Measurements from ENCODE around the gene LYSMD2. TPM values are rescaled to one million over a fixed set of nuclear protein-coding genes. Genes with fewer than 3 reads are reported as not detected.

Gene LYSMD2
- total and polyA plus RNA-seq, 2 of the 8 experiments (the other 6 are each of a cell fraction or from before 2014, with no cell fraction given): 2.2 to 2.7 TPM

GRCh38 chr15:51697163-51697562 is 40.3 kb downstream of the LYSMD2 start:
- ChIA-PET CTCF (ENCODE audit: partially characterized antibody) (interaction anchor here (0.9 to 1.0 kb wide), 2 partner anchors 9 to 26 kb away, joined by 3 read pairs; no protein-coding TSS in a partner anchor), POLR2A (ENCODE audit: partially characterized antibody) (interaction anchor here (1.3 kb wide), 1 partner anchor 8 kb away, joined by 4 read pairs; no protein-coding TSS in a partner anchor)
- no peaks in the 10 kb centered on the region for H3K79me1 ChIP-seq (ENCODE audit: low read depth, low read length)
- H4K91ac ChIP-seq (replicated peaks; ENCODE audit: insufficient read length, low read length): no peak overlapping the region
- DNase-seq (ENCODE audit: low read depth in 1 of 2, low spot score in 2 of 2) (no peak), FAIRE-seq (no peak)
- H2AFZ ChIP-seq (ENCODE audit: low read length): no peak overlapping the region
- no peak overlapping the region for H2BK15ac ChIP-seq (ENCODE audit: low read length)
- H3K4ac ChIP-seq (replicated peaks; ENCODE audit: insufficient read length, low read depth, low read length): no peak overlapping the region
- WGBS, 2 experiments (ENCODE audit: extremely low coverage in 1 of 2, insufficient coverage in 1 of 2, insufficient read length in 1 of 2, insufficient replicate concordance in 2 of 2, low coverage in 1 of 2, low lambda C conversion rate in 2 of 2, missing lambda C conversion rate in 1 of 2): 93% methylated on average over 2 of the region's 2 CpGs; no CpG with 5 or more reads in 1 of the 2 experiments
- H3K23me2 ChIP-seq (ENCODE audit: low read depth, low read length): no peaks in the 10 kb centered on the region
- H2AK5ac ChIP-seq (ENCODE audit: low read depth, low read length): no peak overlapping the region
- no peak overlapping the region for H4K8ac ChIP-seq (ENCODE audit: extremely low read depth, insufficient read depth, low read length)
- H3K27me3 ChIP-seq (replicated peaks in 1 of 4; ENCODE audit: control insufficient read depth in 3 of 4, extremely low read depth in 1 of 4, insufficient read depth in 3 of 4, low read length in 3 of 4): no peaks in the 10 kb centered on the region
- H3K36me3 ChIP-seq (ENCODE audit: control insufficient read depth in 2 of 4, insufficient read depth in 4 of 4, low read length in 3 of 4): peaks cover 0 to 14% (median 7%) of the 10 kb centered on the region in 4 experiments; a peak in 5 of 8 replicates
- H4K20me1 ChIP-seq (replicated peaks in 1 of 2; ENCODE audit: control insufficient read depth in 1 of 2, insufficient read depth in 2 of 2, low read length in 2 of 2): no peaks in the 10 kb centered on the region
- no peak overlapping the region for H3K18ac ChIP-seq (ENCODE audit: extremely low read depth, low read length)
- no peak overlapping the region for H3K9ac ChIP-seq (replicated peaks in 1 of 4; ENCODE audit: extremely low read depth in 1 of 4, low read depth in 3 of 4, low read length in 3 of 4)
- H3K79me2 ChIP-seq (ENCODE audit: control insufficient read depth in 1 of 2, insufficient read depth in 2 of 2, low read length in 2 of 2): no peaks in the 10 kb centered on the region
- no peak overlapping the region for H2BK5ac ChIP-seq (ENCODE audit: low read depth, low read length)
- no peak overlapping the region for H2BK12ac ChIP-seq (ENCODE audit: low read depth, low read length)
- H2BK120ac ChIP-seq (replicated peaks; ENCODE audit: low read depth, low read length): no peak overlapping the region
- no peaks in the 10 kb centered on the region for H3K9me3 ChIP-seq (ENCODE audit: insufficient read depth in 2 of 2, low read depth in 1 of 2, low read length in 1 of 2)
- no peaks in the 10 kb centered on the region for H3K4me1 ChIP-seq (replicated peaks in 1 of 4; ENCODE audit: control insufficient read depth in 3 of 4, insufficient read depth in 4 of 4, low read length in 3 of 4)
- H3K14ac ChIP-seq (ENCODE audit: insufficient read length): no peak overlapping the region
- no peak overlapping the region for H4K5ac ChIP-seq (ENCODE audit: insufficient read length, low read depth, low read length)
- no peak overlapping the region for H3K27ac ChIP-seq (ENCODE audit: low read depth, low read length)
- no peak overlapping the region for H3K23ac ChIP-seq (ENCODE audit: insufficient read length)
- no peak overlapping the region for H3K4me3 ChIP-seq (ENCODE audit: extremely low read depth in 1 of 4, insufficient read depth in 2 of 4, low read depth in 3 of 4, low read length in 4 of 4)
- H3K4me2 ChIP-seq (ENCODE audit: insufficient read depth in 1 of 2, low read depth in 2 of 2, low read length in 2 of 2): no peak overlapping the region
- no peak overlapping the region for H3K56ac ChIP-seq (replicated peaks; ENCODE audit: insufficient read length, low read depth, low read length)
- no peak overlapping the region for H2BK20ac ChIP-seq (ENCODE audit: low read length)
- no peak for TF ChIP-seq E2F6 (IDR thresholded peaks at IDR 0.05)
- no peak for TF ChIP-seq SP4 (IDR thresholded peaks at IDR 0.05; ENCODE audit: low read length)
- TF ChIP-seq JUND (IDR thresholded peaks at IDR 0.05; ENCODE audit: low read length): no peak
- no peak for TF ChIP-seq SRF (IDR thresholded peaks at IDR 0.05; ENCODE audit: low read depth, low read length)
- TF ChIP-seq BACH1 (IDR thresholded peaks at IDR 0.05; ENCODE audit: low read length): no peak
- no peak for TF ChIP-seq RNF2 (IDR thresholded peaks at IDR 0.05; ENCODE audit: borderline replicate concordance, low read depth, low read length, missing control alignments, poor library complexity, severe bottlenecking)

Measured in H1 (cell line).